ENCODE results near the gene HNRNPA3.
"Not testable (repeated sequence)": the region's sequence is repeated elsewhere in the genome, so short reads cannot be mapped to it uniquely, and the experiment has no call there.

Gene HNRNPA3

GRCh38 chr2:177187631-177188312 is 24.8 kb upstream of the HNRNPA3 start:
- DNase-seq (ENCODE audit: low read depth, low spot score), result no peak
- H3K27ac ChIP-seq, result no peak overlapping the region

GRCh38 chr2:177188482-177189469 is 23.8 kb upstream of the HNRNPA3 start:
- DNase-seq (ENCODE audit: low read depth, low spot score), result no peak
- H3K27ac ChIP-seq, result no peak overlapping the region

- H3K27ac ChIP-seq, result no peak overlapping the region
- no peak for DNase-seq (ENCODE audit: low read depth, low spot score)
Observed at GRCh38 chr2:177190941-177191340, 21.7 kb upstream of the HNRNPA3 start.

- DNase-seq (ENCODE audit: low read depth, low spot score), result no peak
- H3K27ac ChIP-seq, result no peak overlapping the region
Observed at GRCh38 chr2:177192788-177193187, 19.8 kb upstream of the HNRNPA3 start.

GRCh38 chr2:177193240-177193639 is 19.4 kb upstream of the HNRNPA3 start:
- no peak overlapping the region for H3K27ac ChIP-seq
- no peak for DNase-seq (ENCODE audit: low read depth, low spot score)

- DNase-seq (ENCODE audit: low read depth, low spot score), result no peak
Observed at GRCh38 chr2:177195194-177195593, 17.4 kb upstream of the HNRNPA3 start.

GRCh38 chr2:177200419-177200818 is 12.2 kb upstream of the HNRNPA3 start:
- DNase-seq (ENCODE audit: low read depth, low spot score); H3K27ac ChIP-seq: not testable (repeated sequence)

More at GRCh38 chr2:177195194-177195593, 17.4 kb upstream of the HNRNPA3 start:
- H3K27ac ChIP-seq, result no peak overlapping the region

- H3K27ac ChIP-seq, result no peak overlapping the region
- no peak for DNase-seq (ENCODE audit: low read depth, low spot score)
Observed at GRCh38 chr2:177201919-177202346, 10.7 kb upstream of the HNRNPA3 start.

- no peak for DNase-seq (ENCODE audit: low read depth, low spot score)
- H3K27ac ChIP-seq, result no peak overlapping the region
Observed at GRCh38 chr2:177204417-177204816, 8.2 kb upstream of the HNRNPA3 start.

GRCh38 chr2:177207101-177207500 is 5.5 kb upstream of the HNRNPA3 start:
- no peak for DNase-seq (ENCODE audit: low read depth, low spot score)
- no peak overlapping the region for H3K27ac ChIP-seq

GRCh38 chr2:177211169-177211568 is 1.4 kb upstream of the HNRNPA3 start:
- peak overlapping the region; percentile 97 for H3K27ac ChIP-seq
- DNase-seq (ENCODE audit: low read depth, low spot score), result no peak

GRCh38 chr2:177211576-177212105 is 953 bp upstream of the HNRNPA3 start:
- no peak for DNase-seq (ENCODE audit: low read depth, low spot score)

GRCh38 chr2:177212891-177213856 is 580 bp downstream of the HNRNPA3 start:
- peak overlapping the region; percentile 97 for H3K27ac ChIP-seq
- DNase-seq (ENCODE audit: low read depth, low spot score), result peak; percentile 66

More at GRCh38 chr2:177211576-177212105, 953 bp upstream of the HNRNPA3 start:
- H3K27ac ChIP-seq, result peak overlapping the region; percentile 97

GRCh38 chr2:177217247-177217843 is 4.8 kb downstream of the HNRNPA3 start:
- peak overlapping the region; percentile 97 for H3K27ac ChIP-seq
- no peak for DNase-seq (ENCODE audit: low read depth, low spot score)

- DNase-seq (ENCODE audit: low read depth, low spot score); H3K27ac ChIP-seq: not testable (repeated sequence)
Observed at GRCh38 chr2:177219787-177220186, 7.2 kb downstream of the HNRNPA3 start.

- H3K27ac ChIP-seq, result peak overlapping the region; percentile 12
- no peak for DNase-seq (ENCODE audit: low read depth, low spot score)
Observed at GRCh38 chr2:177221534-177221933, 8.9 kb downstream of the HNRNPA3 start.

- DNase-seq (ENCODE audit: low read depth, low spot score), result no peak
Observed at GRCh38 chr2:177221970-177222369, 9.4 kb downstream of the HNRNPA3 start.

GRCh38 chr2:177223436-177223835 is 10.8 kb downstream of the HNRNPA3 start:
- DNase-seq (ENCODE audit: low read depth, low spot score), result not testable (repeated sequence)
- peak overlapping the region; percentile 61 for H3K27ac ChIP-seq

More at GRCh38 chr2:177221970-177222369, 9.4 kb downstream of the HNRNPA3 start:
- peak overlapping the region; percentile 12 for H3K27ac ChIP-seq

GRCh38 chr2:177225965-177226360 is 13.4 kb downstream of the HNRNPA3 start:
- H3K27ac ChIP-seq, result peak overlapping the region; percentile 61
- no peak for DNase-seq (ENCODE audit: low read depth, low spot score)
